ENCODE measurements around the gene UQCC5.
"Not testable (repeated sequence)": the region's sequence is repeated elsewhere in the genome, so short reads cannot be mapped to it uniquely, and the experiment has no call there.

Gene UQCC5

GRCh38 chr3:52523386-52524257 lies 12.8 kb upstream of the UQCC5 start:
- no peak for DNase-seq

- no peak for DNase-seq
These were observed 12.1 kb upstream of the UQCC5 start for GRCh38 chr3:52524258-52524751.

- no peak for DNase-seq
These were observed 11.4 kb upstream of the UQCC5 start for GRCh38 chr3:52524752-52525679.

- no peak for DNase-seq
These were observed 10.5 kb upstream of the UQCC5 start for GRCh38 chr3:52525680-52526561.

- not testable (repeated sequence) for DNase-seq
These were observed 9.8 kb upstream of the UQCC5 start for GRCh38 chr3:52526671-52527038.

- DNase-seq, result no peak
These were observed 9.2 kb upstream of the UQCC5 start for GRCh38 chr3:52527039-52527731.

- no peak for DNase-seq
These were observed 8.4 kb upstream of the UQCC5 start for GRCh38 chr3:52527732-52528585.

- no peak for DNase-seq
These were observed 7.6 kb upstream of the UQCC5 start for GRCh38 chr3:52528586-52529375.

- DNase-seq, result no peak
These were observed 6.8 kb upstream of the UQCC5 start for GRCh38 chr3:52529376-52530333.

- no peak for DNase-seq
These were observed 5.2 kb upstream of the UQCC5 start for GRCh38 chr3:52530918-52531826.

- DNase-seq, result no peak
These were observed 4.4 kb upstream of the UQCC5 start for GRCh38 chr3:52531860-52532516.

GRCh38 chr3:52532517-52532837 lies 3.9 kb upstream of the UQCC5 start:
- no peak for DNase-seq

GRCh38 chr3:52532838-52533622 lies 3.4 kb upstream of the UQCC5 start:
- no peak for DNase-seq

- peak; percentile 49 for DNase-seq
These were observed 2.7 kb upstream of the UQCC5 start, which contains the start of gene NT5DC2 for GRCh38 chr3:52533623-52534280. NT5DC2 (minus strand) TSS chr3:52533857; CDS start chr3:52533737, 120 bp downstream.

GRCh38 chr3:52534281-52535183 lies 1.9 kb upstream of the UQCC5 start:
- DNase-seq, result no peak
